NCI-H128 (cell line): ENCODE data around the gene SRM.
"Not testable (repeated sequence)": the region's sequence is repeated elsewhere in the genome, so short reads cannot be mapped to it uniquely, and the experiment has no call there.

Source experiments
- DNase-seq: peaks from one replicate; lab custom pipeline; 2025; ENCODE audit not compliant: unreplicated experiment; lab: John Stamatoyannopoulos, UW

SRM gene

GRCh38 chr1:11045428-11046269 lies 14.2 kb downstream of the SRM start:
- no peak for DNase-seq

GRCh38 chr1:11044849-11045427 lies 14.9 kb downstream of the SRM start:
- DNase-seq: no peak

- no peak for DNase-seq
Observed at GRCh38 chr1:11044086-11044848, 15.6 kb downstream of the SRM start.

GRCh38 chr1:11042995-11043874 lies 16.6 kb downstream of the SRM start:
- no peak for DNase-seq

- DNase-seq: no peak
Observed at GRCh38 chr1:11042065-11042464, 17.8 kb downstream of the SRM start.

GRCh38 chr1:11041048-11041447 lies 18.8 kb downstream of the SRM start:
- DNase-seq: no peak

- DNase-seq: not testable (repeated sequence)
Observed at GRCh38 chr1:11040105-11040429, 19.8 kb downstream of the SRM start.

GRCh38 chr1:11039351-11040104 lies 20.3 kb downstream of the SRM start:
- no peak for DNase-seq

GRCh38 chr1:11037740-11038182 lies 22.1 kb downstream of the SRM start:
- peak; percentile 91 for DNase-seq

GRCh38 chr1:11037019-11037739 lies 22.6 kb downstream of the SRM start:
- not testable (repeated sequence) for DNase-seq

GRCh38 chr1:11031624-11032262 lies 28.1 kb downstream of the SRM start:
- no peak for DNase-seq

- no peak for DNase-seq
Observed at GRCh38 chr1:11030865-11031264, 29.0 kb downstream of the SRM start.

- DNase-seq: no peak
Observed at GRCh38 chr1:11028018-11028417, 31.8 kb downstream of the SRM start.

- DNase-seq: no peak
Observed at GRCh38 chr1:11027316-11027715, 32.5 kb downstream of the SRM start.

GRCh38 chr1:11026903-11027302 lies 32.9 kb downstream of the SRM start:
- no peak for DNase-seq

GRCh38 chr1:11026052-11026451 lies 33.8 kb downstream of the SRM start:
- no peak for DNase-seq

- DNase-seq: no peak
Observed at GRCh38 chr1:11025618-11026017, 34.2 kb downstream of the SRM start.

GRCh38 chr1:11024874-11025203 lies 35.0 kb downstream of the SRM start:
- DNase-seq: no peak

GRCh38 chr1:11024154-11024873 lies 35.5 kb downstream of the SRM start:
- no peak for DNase-seq
